HG02588 (cell line): ENCODE data around the gene RNASE11.
"Not testable (repeated sequence)": the region's sequence is repeated elsewhere in the genome, so short reads cannot be mapped to it uniquely, and the experiment has no call there.

Experiments used
- ATAC-seq: cut with Tn5 transposase; IDR thresholded peaks from one replicate; pipeline ENCODE4 v1.9.1; 2021; ENCODE audit warnings: mild to moderate bottlenecking, moderate library complexity; ENCODE audit not compliant: unreplicated experiment

RNASE11 gene

GRCh38 chr14:20583142-20583541 is 4.7 kb downstream of the RNASE11 start:
- no peak for ATAC-seq

- ATAC-seq: no peak
Measured at GRCh38 chr14:20580242-20580641, 7.6 kb downstream of the RNASE11 start.

- no peak for ATAC-seq
Measured at GRCh38 chr14:20578784-20579502, 8.9 kb downstream of the RNASE11 start.

GRCh38 chr14:20578325-20578724 is 9.5 kb downstream of the RNASE11 start:
- ATAC-seq: no peak

- not testable (repeated sequence) for ATAC-seq
Measured at GRCh38 chr14:20572382-20572990, 15.3 kb downstream of the RNASE11 start.

GRCh38 chr14:20570720-20571119 is 17.1 kb downstream of the RNASE11 start:
- ATAC-seq: not testable (repeated sequence)

- ATAC-seq: not testable (repeated sequence)
Measured at GRCh38 chr14:20569865-20570264, 17.9 kb downstream of the RNASE11 start.

GRCh38 chr14:20569066-20569465 is 18.7 kb downstream of the RNASE11 start:
- no peak for ATAC-seq

GRCh38 chr14:20568393-20568792 is 19.4 kb downstream of the RNASE11 start:
- no peak for ATAC-seq

- ATAC-seq: not testable (repeated sequence)
Measured at GRCh38 chr14:20567199-20567598, 20.6 kb downstream of the RNASE11 start.

- no peak for ATAC-seq
Measured at GRCh38 chr14:20564501-20564997, 23.3 kb downstream of the RNASE11 start.

GRCh38 chr14:20563971-20564370 is 23.8 kb downstream of the RNASE11 start:
- no peak for ATAC-seq

- ATAC-seq: no peak
Measured at GRCh38 chr14:20560961-20561360, 26.8 kb downstream of the RNASE11 start, which contains the start of gene RNASE9. TSS of gene RNASE9 (minus strand) at chr14:20561047.

- no peak for ATAC-seq
Measured at GRCh38 chr14:20559461-20559904, 28.3 kb downstream of the RNASE11 start.

- no peak for ATAC-seq
Measured at GRCh38 chr14:20557212-20557542, 30.6 kb downstream of the RNASE11 start.

GRCh38 chr14:20556500-20557211 is 31.1 kb downstream of the RNASE11 start:
- no peak for ATAC-seq

GRCh38 chr14:20555845-20556244 is 32.0 kb downstream of the RNASE11 start:
- no peak for ATAC-seq

- ATAC-seq: no peak
Measured at GRCh38 chr14:20553024-20553423, 34.8 kb downstream of the RNASE11 start.

GRCh38 chr14:20551606-20552005 is 36.2 kb downstream of the RNASE11 start:
- no peak for ATAC-seq

- ATAC-seq: no peak
Measured at GRCh38 chr14:20550926-20551325, 36.9 kb downstream of the RNASE11 start.

- no peak for ATAC-seq
Measured at GRCh38 chr14:20548414-20549158, 39.2 kb downstream of the RNASE11 start.
